Mesothelial cell of epicardium (in vitro differentiated cells): ENCODE results near the gene GLRX5. TPM values are rescaled to one million over a fixed set of nuclear protein-coding genes. Genes with fewer than 3 reads are reported as not detected.

Experiments
- DNase-seq, 2 experiments: peaks; one replicate each; pipeline ENCODE4 v3.0.0; 2021; ENCODE audit warnings: low spot score in 2 of 2; ENCODE audit not compliant: unreplicated experiment in 2 of 2
- H3K27ac Mint-ChIP-seq: 2 replicates; pipeline ENCODE4 v1.8.0; 2021; ENCODE audit warnings: mixed read lengths
- H3K27me3 Mint-ChIP-seq: 2 replicates; pipeline ENCODE4 v1.8.0; 2021; ENCODE audit warnings: low read depth, mixed read lengths
- H3K36me3 Mint-ChIP-seq: 2 replicates; pipeline ENCODE4 v1.8.0; 2021; ENCODE audit warnings: mixed read lengths
- H3K4me1 Mint-ChIP-seq: 2 replicates; pipeline ENCODE4 v1.8.0; 2021; ENCODE audit warnings: mixed read lengths
- H3K4me3 Mint-ChIP-seq: 2 replicates; pipeline ENCODE4 v1.8.0; 2021; ENCODE audit warnings: mild to moderate bottlenecking, moderate library complexity, mixed read lengths
- H3K9me3 Mint-ChIP-seq: 2 replicates; pipeline ENCODE4 v1.8.0; 2021; ENCODE audit warnings: mixed read lengths
- CTCF ChIP-seq: fragments of 200-600 bp; sonication (generic); IDR thresholded peaks from one replicate; pipeline ENCODE4 v1.5.0; 2021; ENCODE audit warnings: antibody characterized with exemption; ENCODE audit not compliant: unreplicated experiment
- total RNA-seq: library from RNA; stranded (reverse); gene quantifications from 3 replicates; pipeline ENCODE4 v1.2.1, GENCODE V29; 2021

Gene GLRX5
- total RNA-seq, 1 donor from 2014 or later, result 38.4 TPM

- no peaks in the 10 kb centered on the region for H3K9me3 Mint-ChIP-seq
- H3K27me3 Mint-ChIP-seq, result peaks cover 45% of the 10 kb centered on the region
- DNase-seq, result no peak
- H3K4me3 Mint-ChIP-seq, result no peak overlapping the region
- no peak overlapping the region for H3K27ac Mint-ChIP-seq
- peaks cover 12% of the 10 kb centered on the region for H3K4me1 Mint-ChIP-seq
- H3K36me3 Mint-ChIP-seq, result no peaks in the 10 kb centered on the region
- no peak for TF ChIP-seq CTCF
Observed at GRCh38 chr14:95511687-95512086, 23.2 kb upstream of the GLRX5 start.

GRCh38 chr14:95513291-95513690, 21.6 kb upstream of the GLRX5 start:
- H3K36me3 Mint-ChIP-seq, result no peaks in the 10 kb centered on the region
- H3K9me3 Mint-ChIP-seq, result no peaks in the 10 kb centered on the region
- no peak overlapping the region for H3K4me3 Mint-ChIP-seq
- H3K27me3 Mint-ChIP-seq, result peaks cover 60% of the 10 kb centered on the region
- peaks cover 21% of the 10 kb centered on the region for H3K4me1 Mint-ChIP-seq
- H3K27ac Mint-ChIP-seq, result no peak overlapping the region
- no peak for TF ChIP-seq CTCF
- no peak for DNase-seq

GRCh38 chr14:95514131-95515079, 20.4 kb upstream of the GLRX5 start:
- H3K4me3 Mint-ChIP-seq, result peak overlapping the region; percentile 54
- no peaks in the 10 kb centered on the region for H3K9me3 Mint-ChIP-seq
- no peak overlapping the region for H3K27ac Mint-ChIP-seq
- DNase-seq, result no peak
- H3K27me3 Mint-ChIP-seq, result peaks cover 65% of the 10 kb centered on the region
- no peak for TF ChIP-seq CTCF
- no peaks in the 10 kb centered on the region for H3K36me3 Mint-ChIP-seq
- peaks cover 21% of the 10 kb centered on the region for H3K4me1 Mint-ChIP-seq

- no peak overlapping the region for H3K27ac Mint-ChIP-seq
- no peak for TF ChIP-seq CTCF
- peak overlapping the region; percentile 54 for H3K4me3 Mint-ChIP-seq
- H3K9me3 Mint-ChIP-seq, result no peaks in the 10 kb centered on the region
- H3K27me3 Mint-ChIP-seq, result peaks cover 67% of the 10 kb centered on the region
- no peaks in the 10 kb centered on the region for H3K36me3 Mint-ChIP-seq
- DNase-seq, result peak in 1 of 2 experiments; percentile 60
- peaks cover 21% of the 10 kb centered on the region for H3K4me1 Mint-ChIP-seq
Observed at GRCh38 chr14:95515080-95515489, 19.8 kb upstream of the GLRX5 start.

GRCh38 chr14:95515596-95516552, 19.0 kb upstream of the GLRX5 start:
- H3K9me3 Mint-ChIP-seq, result no peaks in the 10 kb centered on the region
- peak overlapping the region; percentile 65 for H3K4me3 Mint-ChIP-seq
- H3K27me3 Mint-ChIP-seq, result peaks cover 66% of the 10 kb centered on the region
- no peak for TF ChIP-seq CTCF
- no peaks in the 10 kb centered on the region for H3K36me3 Mint-ChIP-seq
- DNase-seq, result no peak
- H3K4me1 Mint-ChIP-seq, result peaks cover 21% of the 10 kb centered on the region
- no peak overlapping the region for H3K27ac Mint-ChIP-seq
